ENCODE data around the gene ALK.

The ALK gene

GRCh38 chr2:29921560-29921915 is at the start of gene ALK:
Gene ALK (minus strand): TSS chr2:29921586. CDS start chr2:29920659, 927 bp downstream.
- DNase-seq (ENCODE audit: low read depth), result peak; percentile 50

GRCh38 chr2:29966266-29966665 is 44.9 kb upstream of the ALK start:
- no peak for DNase-seq (ENCODE audit: low read depth)

- DNase-seq (ENCODE audit: low read depth), result no peak
These were observed 42.7 kb upstream of the ALK start for GRCh38 chr2:29963972-29964570.

- DNase-seq (ENCODE audit: low read depth), result no peak
These were observed 41.5 kb upstream of the ALK start for GRCh38 chr2:29962922-29963321.

GRCh38 chr2:29954316-29954715 is 32.9 kb upstream of the ALK start:
- DNase-seq (ENCODE audit: low read depth), result no peak

GRCh38 chr2:29952973-29953372 is 31.6 kb upstream of the ALK start:
- DNase-seq (ENCODE audit: low read depth), result no peak

GRCh38 chr2:29951576-29951975 is 30.2 kb upstream of the ALK start:
- no peak for DNase-seq (ENCODE audit: low read depth)

GRCh38 chr2:29950481-29950880 is 29.1 kb upstream of the ALK start:
- no peak for DNase-seq (ENCODE audit: low read depth)

- DNase-seq (ENCODE audit: low read depth), result no peak
These were observed 27.7 kb upstream of the ALK start for GRCh38 chr2:29949042-29949441.

- no peak for DNase-seq (ENCODE audit: low read depth)
These were observed 25.1 kb upstream of the ALK start for GRCh38 chr2:29946505-29946904.

- DNase-seq (ENCODE audit: low read depth), result no peak
These were observed 21.3 kb upstream of the ALK start for GRCh38 chr2:29942711-29943110.

GRCh38 chr2:29940706-29941105 is 19.3 kb upstream of the ALK start:
- DNase-seq (ENCODE audit: low read depth), result no peak

- no peak for DNase-seq (ENCODE audit: low read depth)
These were observed 14.6 kb upstream of the ALK start for GRCh38 chr2:29936020-29936419.

- DNase-seq (ENCODE audit: low read depth), result no peak
These were observed 10.4 kb upstream of the ALK start for GRCh38 chr2:29931818-29932217.

- DNase-seq (ENCODE audit: low read depth), result peak; percentile 20
These were observed 1.8 kb upstream of the ALK start for GRCh38 chr2:29923110-29923721.

- no peak for DNase-seq (ENCODE audit: low read depth)
These were observed 1.2 kb upstream of the ALK start for GRCh38 chr2:29922605-29923004.

- no peak for DNase-seq (ENCODE audit: low read depth)
These were observed 491 bp downstream of the ALK start for GRCh38 chr2:29920631-29921559.

- peak; percentile 23 for DNase-seq (ENCODE audit: low read depth)
These were observed 1.2 kb downstream of the ALK start for GRCh38 chr2:29920130-29920577.

- DNase-seq (ENCODE audit: low read depth), result no peak
These were observed 2.4 kb downstream of the ALK start for GRCh38 chr2:29918941-29919340.

- DNase-seq (ENCODE audit: low read depth), result no peak
These were observed 3.6 kb downstream of the ALK start for GRCh38 chr2:29917781-29918180.

- DNase-seq (ENCODE audit: low read depth), result no peak
These were observed 4.8 kb downstream of the ALK start for GRCh38 chr2:29916571-29916970.

GRCh38 chr2:29910960-29911359 is 10.4 kb downstream of the ALK start:
- DNase-seq (ENCODE audit: low read depth), result no peak

- no peak for DNase-seq (ENCODE audit: low read depth)
These were observed 10.9 kb downstream of the ALK start for GRCh38 chr2:29910465-29910864.
